ENCODE measurements around the gene SEMA3G.

SEMA3G gene

DNA sequence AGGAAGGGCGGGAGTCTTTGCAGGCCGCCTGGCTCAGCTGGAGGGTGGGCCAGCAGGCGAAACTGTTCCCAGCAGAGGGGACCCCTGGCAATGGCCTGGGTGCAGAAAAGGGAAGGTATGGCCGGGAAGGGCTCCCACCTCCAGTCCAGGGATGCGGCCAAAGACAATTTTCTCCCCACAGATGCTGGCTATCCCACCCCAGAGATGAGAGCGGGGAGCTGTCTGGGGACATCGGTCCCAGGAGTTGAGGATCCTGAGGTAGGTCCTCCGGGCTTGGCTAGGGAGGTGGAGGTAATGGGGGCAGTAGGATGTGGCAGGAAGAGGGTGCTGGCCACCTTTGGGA, 1.7 kb downstream of the SEMA3G start:
- TF ChIP-seq, protein P1, sequence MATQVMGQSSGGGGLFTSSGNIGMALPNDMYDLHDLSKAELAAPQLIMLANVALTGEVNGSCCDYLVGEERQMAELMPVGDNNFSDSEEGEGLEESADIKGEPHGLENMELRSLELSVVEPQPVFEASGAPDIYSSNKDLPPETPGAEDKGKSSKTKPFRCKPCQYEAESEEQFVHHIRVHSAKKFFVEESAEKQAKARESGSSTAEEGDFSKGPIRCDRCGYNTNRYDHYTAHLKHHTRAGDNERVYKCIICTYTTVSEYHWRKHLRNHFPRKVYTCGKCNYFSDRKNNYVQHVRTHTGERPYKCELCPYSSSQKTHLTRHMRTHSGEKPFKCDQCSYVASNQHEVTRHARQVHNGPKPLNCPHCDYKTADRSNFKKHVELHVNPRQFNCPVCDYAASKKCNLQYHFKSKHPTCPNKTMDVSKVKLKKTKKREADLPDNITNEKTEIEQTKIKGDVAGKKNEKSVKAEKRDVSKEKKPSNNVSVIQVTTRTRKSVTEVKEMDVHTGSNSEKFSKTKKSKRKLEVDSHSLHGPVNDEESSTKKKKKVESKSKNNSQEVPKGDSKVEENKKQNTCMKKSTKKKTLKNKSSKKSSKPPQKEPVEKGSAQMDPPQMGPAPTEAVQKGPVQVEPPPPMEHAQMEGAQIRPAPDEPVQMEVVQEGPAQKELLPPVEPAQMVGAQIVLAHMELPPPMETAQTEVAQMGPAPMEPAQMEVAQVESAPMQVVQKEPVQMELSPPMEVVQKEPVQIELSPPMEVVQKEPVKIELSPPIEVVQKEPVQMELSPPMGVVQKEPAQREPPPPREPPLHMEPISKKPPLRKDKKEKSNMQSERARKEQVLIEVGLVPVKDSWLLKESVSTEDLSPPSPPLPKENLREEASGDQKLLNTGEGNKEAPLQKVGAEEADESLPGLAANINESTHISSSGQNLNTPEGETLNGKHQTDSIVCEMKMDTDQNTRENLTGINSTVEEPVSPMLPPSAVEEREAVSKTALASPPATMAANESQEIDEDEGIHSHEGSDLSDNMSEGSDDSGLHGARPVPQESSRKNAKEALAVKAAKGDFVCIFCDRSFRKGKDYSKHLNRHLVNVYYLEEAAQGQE (IDR thresholded peaks at IDR 0.05; ENCODE audit: insufficient read depth in 1 of 2, low read depth in 2 of 2, low read length in 2 of 2): no peak
- no peak for TF ChIP-seq FOXP2 (optimal IDR thresholded peaks at IDR 0.05; ENCODE audit: borderline replicate concordance, extremely low read depth, extremely low read length, insufficient read depth)
- TF ChIP-seq POLR2AphosphoS5 (IDR thresholded peaks at IDR 0.05; ENCODE audit: low read depth, low read length): no peak
- no peak for TF ChIP-seq TAF1 (IDR thresholded peaks at IDR 0.05; ENCODE audit: borderline replicate concordance, insufficient read depth, low read length)
- TF ChIP-seq SIN3A (IDR thresholded peaks at IDR 0.05; ENCODE audit: borderline replicate concordance, insufficient read depth, low read length): no peak

DNA sequence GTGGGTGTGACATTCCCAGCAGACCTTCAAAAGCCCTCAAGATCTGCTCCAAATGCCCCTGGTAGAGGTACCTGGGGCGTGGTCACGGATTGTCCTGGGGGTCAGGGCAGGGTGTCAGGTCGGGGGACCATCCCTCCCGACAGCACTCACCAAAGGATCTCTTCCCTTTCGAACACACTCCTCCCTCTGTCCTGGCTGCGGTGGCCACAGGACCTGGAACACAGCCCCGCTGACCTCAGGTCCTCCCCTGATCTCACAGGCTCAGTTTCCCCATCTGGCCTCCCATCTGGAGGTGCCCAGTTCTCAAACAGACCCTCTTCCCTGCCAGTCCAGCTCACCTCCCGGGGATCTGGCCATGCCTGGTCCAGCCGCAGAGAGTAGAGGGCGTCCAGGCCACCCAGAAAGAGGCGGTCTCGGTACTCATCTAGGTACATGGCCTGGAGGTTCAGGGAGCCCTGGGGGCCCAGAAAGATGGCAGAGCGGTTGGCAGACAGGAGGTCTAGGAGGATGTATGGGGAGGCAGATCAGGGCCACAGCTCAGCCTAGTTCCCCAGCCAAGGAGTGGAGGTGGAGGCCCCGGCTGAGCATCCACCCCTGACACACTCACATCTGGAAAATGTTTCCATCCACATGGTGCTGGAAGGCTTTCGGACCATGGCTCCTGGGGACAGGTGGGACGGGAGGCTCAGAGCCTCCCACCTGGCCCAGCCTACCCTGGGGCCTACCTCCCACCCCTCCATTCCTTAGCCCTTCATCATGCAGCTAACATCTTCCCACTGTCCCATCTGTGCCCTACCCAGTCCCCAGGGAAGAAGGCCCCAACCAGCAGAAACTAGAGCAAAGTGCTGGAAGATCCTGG, 2.3 kb downstream of the SEMA3G start:
- TF ChIP-seq SIN3A (IDR thresholded peaks at IDR 0.05; ENCODE audit: borderline replicate concordance, insufficient read depth, low read length) (no peak), FOXP2 (optimal IDR thresholded peaks at IDR 0.05; ENCODE audit: borderline replicate concordance, extremely low read depth, extremely low read length, insufficient read depth) (no peak), POLR2AphosphoS5 (IDR thresholded peaks at IDR 0.05; ENCODE audit: low read depth, low read length) (no peak), TAF1 (IDR thresholded peaks at IDR 0.05; ENCODE audit: borderline replicate concordance, insufficient read depth, low read length) (no peak)
- TF ChIP-seq, protein P1 (IDR thresholded peaks at IDR 0.05; ENCODE audit: insufficient read depth in 1 of 2, low read depth in 2 of 2, low read length in 2 of 2): no peak

DNA sequence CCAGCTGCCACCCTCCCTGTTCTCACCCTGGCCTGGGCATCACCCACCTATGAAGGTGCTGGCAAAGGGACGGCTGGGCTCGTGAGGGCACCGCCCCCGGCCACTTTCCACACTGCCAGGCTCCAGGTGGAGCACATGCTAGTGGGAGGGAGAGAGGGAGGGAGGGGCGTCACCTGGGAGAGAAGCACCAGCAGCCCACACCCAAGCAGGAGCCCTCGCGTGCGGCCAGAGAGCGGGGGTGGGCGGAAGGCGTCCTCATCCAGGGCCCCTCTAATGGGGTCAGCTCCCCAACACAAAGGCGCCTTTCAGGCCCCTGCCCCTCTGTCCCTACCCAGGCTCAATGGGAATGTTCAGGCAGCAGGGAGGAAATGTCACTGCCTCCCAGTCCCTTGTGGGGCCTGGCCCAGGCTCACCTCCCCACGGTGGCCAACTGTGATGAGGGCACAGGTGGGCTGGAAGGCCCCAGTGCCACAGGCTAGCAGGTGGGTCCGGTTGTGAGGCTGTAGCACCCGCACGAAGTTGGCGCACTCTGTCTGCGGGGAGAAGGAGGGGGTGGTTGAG, 3.1 kb downstream of the SEMA3G start:
- TF ChIP-seq, protein P1 (IDR thresholded peaks at IDR 0.05; ENCODE audit: insufficient read depth in 1 of 2, low read depth in 2 of 2, low read length in 2 of 2): no peak
- no peak for TF ChIP-seq POLR2AphosphoS5 (IDR thresholded peaks at IDR 0.05; ENCODE audit: low read depth, low read length)

DNA sequence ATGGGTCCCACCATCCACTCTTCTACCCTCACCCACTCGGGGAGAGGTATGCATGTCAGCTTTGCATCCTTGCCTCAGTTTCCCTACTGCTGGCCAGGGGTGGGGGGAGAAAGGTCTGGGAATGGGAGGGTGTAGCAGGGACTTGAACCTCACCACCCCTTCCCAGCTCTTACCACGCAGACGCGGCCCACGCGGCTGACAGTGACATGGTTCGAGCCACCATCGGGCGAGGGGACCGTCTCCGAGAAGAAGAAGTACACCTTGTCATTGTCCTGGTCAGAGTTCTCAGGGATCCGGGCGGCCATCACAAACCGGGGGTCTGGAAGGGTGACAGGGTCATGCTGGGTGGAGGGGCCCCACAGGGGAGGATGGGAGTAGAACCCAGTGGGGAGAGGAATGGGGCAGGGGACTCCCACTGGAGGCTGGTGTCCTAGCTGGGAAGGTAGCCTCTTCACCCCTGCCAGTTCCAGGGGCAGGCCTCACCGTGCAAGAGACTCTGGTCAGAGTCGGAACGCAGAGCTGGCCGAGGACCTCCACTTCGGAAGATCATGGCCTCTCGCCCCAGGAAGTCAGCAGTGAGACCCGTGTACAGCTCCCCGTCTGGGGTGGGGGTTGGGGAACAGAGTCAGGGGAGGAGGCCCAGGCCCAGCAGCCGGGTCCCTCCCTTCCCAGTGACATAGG, 3.7 kb downstream of the SEMA3G start:
- TF ChIP-seq SIN3A (IDR thresholded peaks at IDR 0.05; ENCODE audit: borderline replicate concordance, insufficient read depth, low read length) (no peak), TAF1 (IDR thresholded peaks at IDR 0.05; ENCODE audit: borderline replicate concordance, insufficient read depth, low read length) (no peak), FOXP2 (optimal IDR thresholded peaks at IDR 0.05; ENCODE audit: borderline replicate concordance, extremely low read depth, extremely low read length, insufficient read depth) (no peak), POLR2AphosphoS5 (IDR thresholded peaks at IDR 0.05; ENCODE audit: low read depth, low read length) (no peak)
- TF ChIP-seq, protein P1 (IDR thresholded peaks at IDR 0.05; ENCODE audit: insufficient read depth in 1 of 2, low read depth in 2 of 2, low read length in 2 of 2): no peak
